Measurements from ENCODE around the gene KCNJ5. TPM values are rescaled to one million over a fixed set of nuclear protein-coding genes. Genes with fewer than 3 reads are reported as not detected.

KCNJ5 gene
- polyA plus RNA-seq, 1 donor (not counting 4 experiments of a cell fraction or from before 2014, with no cell fraction given) = 0.59 TPM

- FAIRE-seq = no peak
- dilution Hi-C loops (cut with MboI; ENCODE audit: extremely low pct_ligation_motif_present, low sequenced_read_pairs) = no loop called here
- H3K4me2 ChIP-seq (ENCODE audit: control insufficient read depth, extremely low read depth, insufficient read depth, low read depth, low read length) = no peak overlapping the region
These were observed 16.7 kb upstream of the KCNJ5 start for GRCh38 chr11:128874427-128874826.

GRCh38 chr11:128876133-128876650, 15.0 kb upstream of the KCNJ5 start:
- Histone ChIP-seq H3K9ac (ENCODE audit: control insufficient read depth, extremely low read depth, insufficient read depth, low read length) (no peak overlapping the region), H3K4me1 (ENCODE audit: control insufficient read depth, extremely low read depth, insufficient read depth, low read length) (no peaks in the 10 kb centered on the region), H3K36me3 (ENCODE audit: control insufficient read depth in 2 of 2, extremely low read depth in 1 of 2, insufficient read depth in 2 of 2, low read length in 2 of 2) (no peaks in the 10 kb centered on the region), H3K9me1 (ENCODE audit: control insufficient read depth, extremely low read depth, insufficient read depth, low read length) (no peaks in the 10 kb centered on the region), H3K79me2 (ENCODE audit: control insufficient read depth, insufficient read depth, low read length) (no peaks in the 10 kb centered on the region), H3K4me3 (ENCODE audit: control insufficient read depth in 2 of 3, extremely low read depth in 1 of 3, insufficient read depth in 2 of 3, low read depth in 1 of 3, low read length in 3 of 3) (no peak overlapping the region), H2AFZ (ENCODE audit: control insufficient read depth, low read length) (no peak overlapping the region), H3K9me3 (ENCODE audit: control insufficient read depth, low read depth, low read length) (no peaks in the 10 kb centered on the region), H3K27ac (ENCODE audit: control insufficient read depth, insufficient read depth, low read length) (no peak overlapping the region), H3K4me2 (ENCODE audit: control insufficient read depth, extremely low read depth, insufficient read depth, low read depth, low read length) (no peak overlapping the region), H3K27me3 (ENCODE audit: control insufficient read depth, extremely low read depth, insufficient read depth, low read length) (peaks cover 13% of the 10 kb centered on the region), H4K20me1 (ENCODE audit: control insufficient read depth, extremely low read depth, insufficient read depth, low read length) (no peaks in the 10 kb centered on the region)
- TF ChIP-seq CTCF (optimal IDR thresholded peaks at IDR 0.05 in 1 of 3, IDR thresholded peaks at IDR 0.05 in 1 of 3, conservative IDR thresholded peaks at IDR 0.05 in 1 of 3; ENCODE audit: extremely low read depth in 1 of 3, insufficient read depth in 2 of 3, low read length in 3 of 3) (no peak), EZH2 (IDR thresholded peaks at IDR 0.05; ENCODE audit: low read length) (no peak)
- FAIRE-seq (no peak), DNase-seq (ENCODE audit: low read depth, low spot score) (no peak)
- dilution Hi-C loops (cut with MboI; ENCODE audit: extremely low pct_ligation_motif_present, low sequenced_read_pairs) = no loop called here

More at GRCh38 chr11:128874427-128874826, 16.7 kb upstream of the KCNJ5 start:
- DNase-seq (ENCODE audit: low read depth, low spot score) = no peak
- no peak overlapping the region for H3K27ac ChIP-seq (ENCODE audit: control insufficient read depth, insufficient read depth, low read length)
- H2AFZ ChIP-seq (ENCODE audit: control insufficient read depth, low read length) = no peak overlapping the region
- no peaks in the 10 kb centered on the region for H4K20me1 ChIP-seq (ENCODE audit: control insufficient read depth, extremely low read depth, insufficient read depth, low read length)
- H3K9ac ChIP-seq (ENCODE audit: control insufficient read depth, extremely low read depth, insufficient read depth, low read length) = no peak overlapping the region
- no peaks in the 10 kb centered on the region for H3K79me2 ChIP-seq (ENCODE audit: control insufficient read depth, insufficient read depth, low read length)
- H3K27me3 ChIP-seq (ENCODE audit: control insufficient read depth, extremely low read depth, insufficient read depth, low read length) = peaks cover 6% of the 10 kb centered on the region
- H3K4me3 ChIP-seq (ENCODE audit: control insufficient read depth in 2 of 3, extremely low read depth in 1 of 3, insufficient read depth in 2 of 3, low read depth in 1 of 3, low read length in 3 of 3) = no peak overlapping the region
- H3K36me3 ChIP-seq (ENCODE audit: control insufficient read depth in 2 of 2, extremely low read depth in 1 of 2, insufficient read depth in 2 of 2, low read length in 2 of 2) = no peaks in the 10 kb centered on the region
- TF ChIP-seq EZH2 (IDR thresholded peaks at IDR 0.05; ENCODE audit: low read length) (no peak), CTCF (optimal IDR thresholded peaks at IDR 0.05 in 1 of 3, IDR thresholded peaks at IDR 0.05 in 1 of 3, conservative IDR thresholded peaks at IDR 0.05 in 1 of 3; ENCODE audit: extremely low read depth in 1 of 3, insufficient read depth in 2 of 3, low read length in 3 of 3) (no peak)
- H3K9me3 ChIP-seq (ENCODE audit: control insufficient read depth, low read depth, low read length) = no peaks in the 10 kb centered on the region
- no peaks in the 10 kb centered on the region for H3K4me1 ChIP-seq (ENCODE audit: control insufficient read depth, extremely low read depth, insufficient read depth, low read length)
- H3K9me1 ChIP-seq (ENCODE audit: control insufficient read depth, extremely low read depth, insufficient read depth, low read length) = no peaks in the 10 kb centered on the region
